Measurements from ENCODE around the gene CMTM4.

The CMTM4 gene

DNA sequence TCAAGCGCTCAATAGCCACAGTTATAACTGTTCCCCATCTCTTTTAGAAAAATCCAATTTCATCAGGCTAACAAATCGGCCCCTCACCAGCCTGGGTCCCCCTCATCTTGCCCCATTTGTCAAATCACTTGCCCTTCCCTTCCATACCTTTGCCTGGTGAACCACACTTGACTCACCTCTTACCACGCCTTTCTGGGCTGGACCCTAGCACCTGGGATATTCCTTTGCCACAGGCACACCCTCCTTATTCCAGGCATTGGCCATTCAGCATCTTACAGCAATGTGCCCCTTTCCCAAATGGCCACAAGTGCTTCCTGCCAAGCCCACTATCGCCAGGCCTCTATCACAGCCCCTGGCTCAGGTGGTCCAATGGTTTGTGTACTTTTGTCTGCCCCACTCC is 14.9 kb downstream of the CMTM4 start:
- in situ Hi-C loops (cut with HindIII; ENCODE audit: low sequenced_read_pairs) = no loop called here
- TF ChIP-seq, protein P1, sequence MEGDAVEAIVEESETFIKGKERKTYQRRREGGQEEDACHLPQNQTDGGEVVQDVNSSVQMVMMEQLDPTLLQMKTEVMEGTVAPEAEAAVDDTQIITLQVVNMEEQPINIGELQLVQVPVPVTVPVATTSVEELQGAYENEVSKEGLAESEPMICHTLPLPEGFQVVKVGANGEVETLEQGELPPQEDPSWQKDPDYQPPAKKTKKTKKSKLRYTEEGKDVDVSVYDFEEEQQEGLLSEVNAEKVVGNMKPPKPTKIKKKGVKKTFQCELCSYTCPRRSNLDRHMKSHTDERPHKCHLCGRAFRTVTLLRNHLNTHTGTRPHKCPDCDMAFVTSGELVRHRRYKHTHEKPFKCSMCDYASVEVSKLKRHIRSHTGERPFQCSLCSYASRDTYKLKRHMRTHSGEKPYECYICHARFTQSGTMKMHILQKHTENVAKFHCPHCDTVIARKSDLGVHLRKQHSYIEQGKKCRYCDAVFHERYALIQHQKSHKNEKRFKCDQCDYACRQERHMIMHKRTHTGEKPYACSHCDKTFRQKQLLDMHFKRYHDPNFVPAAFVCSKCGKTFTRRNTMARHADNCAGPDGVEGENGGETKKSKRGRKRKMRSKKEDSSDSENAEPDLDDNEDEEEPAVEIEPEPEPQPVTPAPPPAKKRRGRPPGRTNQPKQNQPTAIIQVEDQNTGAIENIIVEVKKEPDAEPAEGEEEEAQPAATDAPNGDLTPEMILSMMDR (IDR thresholded peaks at IDR 0.05; ENCODE audit: low read depth, low read length, missing control alignments) = no peak

DNA sequence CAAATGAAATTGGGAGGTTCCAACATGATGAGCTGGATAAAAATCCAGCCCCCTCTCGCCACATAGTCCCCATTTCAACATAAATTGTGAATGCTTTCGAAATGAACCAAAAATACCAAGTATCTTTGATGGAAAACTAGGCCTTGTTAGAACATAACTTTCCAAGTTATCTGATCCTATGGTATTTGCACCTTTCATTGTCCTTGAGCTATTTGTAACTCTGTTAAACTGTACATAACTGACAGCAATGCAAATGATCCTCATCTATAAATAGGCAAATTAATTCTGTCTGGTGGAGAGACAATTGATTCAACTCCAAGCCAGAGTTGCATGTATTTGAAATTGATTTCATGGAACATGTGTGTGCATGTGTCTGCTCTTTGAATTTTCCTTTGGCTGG is 18.2 kb downstream of the CMTM4 start:
- no peak overlapping the region for H3K4me3 ChIP-seq (ENCODE audit: low read depth, low read length)
- TF ChIP-seq, protein P1 (IDR thresholded peaks at IDR 0.05; ENCODE audit: low read depth, low read length, missing control alignments) = no peak
- DNase-seq (ENCODE audit: low read depth) = no peak
- in situ Hi-C loops (cut with HindIII; ENCODE audit: low sequenced_read_pairs) = no loop called here

More for the DNA sequence above, 14.9 kb downstream of the CMTM4 start:
- DNase-seq (ENCODE audit: low read depth) = no peak
- no peak overlapping the region for H3K4me3 ChIP-seq (ENCODE audit: low read depth, low read length)

DNA sequence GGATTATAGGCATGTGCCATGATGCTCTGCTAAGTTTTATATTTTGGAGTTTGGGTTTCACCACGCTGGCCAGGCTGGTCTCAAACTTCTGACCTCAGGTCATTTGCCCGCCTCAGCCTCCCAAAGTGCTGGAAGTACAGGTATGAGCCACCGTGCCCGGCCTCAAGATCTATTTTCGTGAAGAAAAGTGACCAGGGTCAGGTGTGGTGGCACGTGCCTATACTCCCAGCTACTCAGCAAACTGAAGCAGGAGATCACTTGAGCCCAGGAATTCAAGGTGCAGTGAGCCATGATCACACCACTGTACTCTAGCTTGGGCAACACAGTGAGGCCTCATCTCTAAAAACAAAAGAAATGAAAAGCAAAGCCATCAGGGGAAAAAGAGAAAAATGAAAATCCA is 18.7 kb downstream of the CMTM4 start:
- H3K4me3 ChIP-seq (ENCODE audit: low read depth, low read length) = no peak overlapping the region
- in situ Hi-C loops (cut with HindIII; ENCODE audit: low sequenced_read_pairs) = no loop called here
- TF ChIP-seq, protein P1 (IDR thresholded peaks at IDR 0.05; ENCODE audit: low read depth, low read length, missing control alignments) = no peak
- no peak for DNase-seq (ENCODE audit: low read depth)

DNA sequence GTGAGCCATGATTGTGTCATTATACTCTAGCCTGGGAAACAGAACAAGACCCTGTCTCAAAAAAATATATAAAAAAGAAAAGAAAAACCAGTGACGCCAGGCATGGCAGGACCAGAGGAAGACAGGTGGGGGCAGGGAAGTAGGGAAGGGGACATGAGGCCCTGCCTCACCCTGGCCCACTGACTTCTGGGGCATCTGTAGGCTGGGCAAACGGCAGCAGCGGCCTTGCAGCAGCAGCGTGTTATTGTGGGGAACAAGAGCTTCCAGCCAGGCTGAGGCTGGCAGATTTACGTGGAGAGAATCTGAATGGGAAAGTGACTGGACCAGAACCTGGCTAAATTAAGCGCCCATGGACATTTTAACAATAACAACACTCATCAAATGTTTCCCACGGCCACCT is 19.4 kb downstream of the CMTM4 start:
- H3K4me3 ChIP-seq (ENCODE audit: low read depth, low read length) = no peak overlapping the region
- no peak for DNase-seq (ENCODE audit: low read depth)
- TF ChIP-seq, protein P1 (IDR thresholded peaks at IDR 0.05; ENCODE audit: low read depth, low read length, missing control alignments) = no peak
- in situ Hi-C loops (cut with HindIII; ENCODE audit: low sequenced_read_pairs) = no loop called here

DNA sequence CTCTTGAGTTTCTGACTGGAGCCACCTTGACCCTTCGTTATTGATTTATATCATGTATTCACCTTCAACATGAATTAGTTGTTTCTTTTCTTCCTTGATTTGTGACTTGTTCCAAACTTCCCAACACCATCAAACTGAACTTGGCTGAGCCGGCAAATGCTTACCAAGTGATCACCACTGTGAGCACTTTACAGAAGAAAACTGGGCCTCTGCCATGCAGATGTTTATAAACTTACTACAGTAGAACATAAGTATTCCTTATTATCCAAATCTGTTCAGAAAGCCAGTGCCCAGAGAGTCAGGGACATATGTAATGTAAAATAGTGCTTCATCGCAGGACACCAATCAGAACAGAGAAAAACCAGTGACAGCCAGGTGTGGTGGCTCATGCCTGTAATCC is 19.9 kb downstream of the CMTM4 start:
- TF ChIP-seq, protein P1 (IDR thresholded peaks at IDR 0.05; ENCODE audit: low read depth, low read length, missing control alignments) = no peak
- H3K4me3 ChIP-seq (ENCODE audit: low read depth, low read length) = no peak overlapping the region

DNA sequence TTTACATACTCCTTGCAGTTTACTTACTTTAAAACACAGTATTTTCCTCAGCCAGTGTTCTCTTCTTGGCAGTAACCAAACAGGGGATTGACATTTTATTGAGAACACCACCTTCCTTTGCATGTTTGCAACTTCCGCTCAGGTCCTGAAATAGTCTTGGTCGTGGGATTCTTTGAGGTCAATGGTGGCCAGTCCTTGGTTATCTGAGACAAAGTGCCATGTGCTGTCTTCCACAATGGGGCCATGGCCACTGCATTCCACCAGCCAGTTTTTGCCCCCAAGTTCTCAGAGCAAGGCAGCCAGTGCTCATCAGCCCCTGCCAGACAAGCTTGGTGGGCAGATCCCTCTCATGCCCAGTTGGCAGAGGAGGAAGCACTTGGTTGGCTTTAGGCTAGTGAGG is 22.9 kb downstream of the CMTM4 start:
- in situ Hi-C loops (cut with HindIII; ENCODE audit: low sequenced_read_pairs) = no loop called here
- DNase-seq (ENCODE audit: low read depth) = no peak
- TF ChIP-seq, protein P1 (IDR thresholded peaks at IDR 0.05; ENCODE audit: low read depth, low read length, missing control alignments) = no peak
- no peak overlapping the region for H3K4me3 ChIP-seq (ENCODE audit: low read depth, low read length)

More for the DNA sequence above, 19.9 kb downstream of the CMTM4 start:
- in situ Hi-C loops (cut with HindIII; ENCODE audit: low sequenced_read_pairs) = no loop called here
- no peak for DNase-seq (ENCODE audit: low read depth)

Data from astrocyte of the cerebellum (primary cell).